Measurements from ENCODE around the gene AGPS. TPM values are rescaled to one million over a fixed set of nuclear protein-coding genes. Genes with fewer than 3 reads are reported as not detected.
"Not testable (repeated sequence)": the region's sequence is repeated elsewhere in the genome, so short reads cannot be mapped to it uniquely, and the experiment has no call there.

AGPS gene
- 67.1 and 71.6 TPM in 2 replicates for total RNA-seq

DNA sequence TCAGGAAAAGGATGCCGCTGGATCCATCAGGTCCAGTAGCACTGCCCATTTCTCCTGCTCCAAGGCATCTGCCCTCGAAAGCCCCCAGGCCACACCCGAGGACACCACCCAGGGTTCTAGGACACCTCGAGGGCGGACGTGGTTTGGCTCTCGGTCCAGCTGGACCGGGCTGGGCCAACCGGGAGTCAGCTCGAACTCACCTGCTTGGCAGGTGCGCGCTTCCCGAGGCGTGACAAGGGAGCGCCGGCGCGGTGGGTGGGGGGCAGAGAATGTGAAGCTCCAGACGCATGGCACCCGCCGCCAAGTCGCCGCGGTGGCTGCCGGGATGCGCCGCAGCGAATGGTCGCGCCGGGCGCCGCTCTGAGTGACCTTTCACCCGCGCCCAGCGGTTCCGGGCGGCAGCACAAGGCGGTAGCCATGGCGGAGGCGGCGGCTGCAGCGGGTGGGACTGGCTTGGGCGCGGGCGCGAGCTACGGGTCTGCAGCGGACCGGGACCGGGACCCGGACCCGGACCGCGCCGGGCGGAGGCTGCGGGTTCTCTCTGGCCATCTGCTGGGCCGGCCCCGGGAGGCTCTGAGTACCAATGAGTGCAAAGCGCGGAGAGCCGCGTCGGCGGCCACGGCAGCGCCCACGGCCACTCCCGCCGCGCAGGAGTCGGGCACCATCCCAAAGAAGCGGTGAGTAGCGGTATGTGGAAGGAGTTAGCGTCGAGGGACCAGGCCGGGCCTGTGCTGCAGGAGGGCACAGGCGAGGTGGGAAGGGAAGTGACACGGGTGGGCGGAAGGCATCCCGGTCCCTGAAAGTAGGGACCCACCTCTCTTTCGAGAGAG, at the start of gene AGPS:
TSS of gene AGPS (plus strand) at position 401 of the 830 bp plus-strand sequence. CDS start at position 418, 17 bp downstream.
- intact Hi-C loops (cut with micrococcal nuclease), result loop anchor here (1.0 to 2.0 kb wide), 6 partner anchors 60 to 226 kb away; partner anchors contain the start of gene HNRNPA3

DNA sequence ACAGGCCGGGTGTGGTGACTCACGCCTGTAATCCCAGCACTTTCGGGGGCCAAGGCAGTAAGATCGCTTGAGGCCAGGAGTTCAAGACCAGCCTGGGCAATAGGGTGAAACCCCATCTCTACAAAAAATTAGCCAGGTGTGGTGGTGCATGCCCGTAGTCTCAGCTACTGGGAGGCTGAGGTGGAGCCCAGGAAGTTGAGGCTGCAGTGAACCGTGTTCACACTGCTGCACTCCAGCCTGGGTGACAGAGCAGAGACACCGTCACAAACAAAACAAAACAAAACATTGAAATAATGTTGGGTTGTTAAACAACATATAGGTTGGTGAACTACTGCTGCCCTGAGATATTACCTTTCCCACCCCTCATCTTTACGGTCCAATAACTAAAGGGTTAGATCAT, 48.8 kb upstream of the AGPS start:
- intact Hi-C loops (cut with micrococcal nuclease), result no loop called here

DNA sequence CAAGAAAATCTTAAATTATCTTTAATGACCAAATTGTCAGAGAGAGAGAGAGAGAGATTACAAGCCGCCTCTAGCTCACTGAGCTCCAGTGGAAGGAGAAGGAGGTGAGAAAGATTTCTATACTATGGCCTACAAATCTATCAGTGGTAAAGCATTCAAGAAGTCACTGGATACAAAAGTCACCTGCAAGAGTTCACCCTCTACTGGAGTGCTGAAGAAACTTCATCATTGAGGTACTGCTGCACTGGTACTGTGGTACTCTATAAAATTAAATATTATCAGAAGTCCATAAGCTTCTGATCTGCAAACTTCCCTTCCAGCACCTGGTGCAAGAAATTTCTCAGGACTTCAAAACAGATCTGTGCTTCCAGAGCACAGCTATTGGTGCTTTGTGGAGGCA, 48.3 kb upstream of the AGPS start:
- intact Hi-C loops (cut with micrococcal nuclease), result no loop called here

DNA sequence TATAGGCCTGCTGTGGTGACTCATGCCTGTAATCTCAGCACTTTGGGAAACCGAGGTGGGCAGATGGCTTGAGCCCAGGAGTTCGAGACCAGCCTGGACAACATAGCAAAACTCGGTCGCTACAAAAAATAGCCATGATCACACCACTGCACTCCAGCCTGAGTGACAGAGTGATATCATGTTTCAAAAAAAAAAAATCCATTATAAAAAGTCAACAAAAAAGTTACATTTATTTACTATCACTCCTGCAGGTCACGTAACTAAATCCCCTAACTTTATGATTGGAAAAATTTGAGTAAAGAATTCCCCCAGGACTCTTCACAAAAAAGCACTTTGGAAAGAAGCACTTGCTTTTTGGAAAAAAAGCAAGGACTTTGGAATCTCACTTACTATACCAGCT, 46.4 kb upstream of the AGPS start:
- intact Hi-C loops (cut with micrococcal nuclease), result no loop called here

DNA sequence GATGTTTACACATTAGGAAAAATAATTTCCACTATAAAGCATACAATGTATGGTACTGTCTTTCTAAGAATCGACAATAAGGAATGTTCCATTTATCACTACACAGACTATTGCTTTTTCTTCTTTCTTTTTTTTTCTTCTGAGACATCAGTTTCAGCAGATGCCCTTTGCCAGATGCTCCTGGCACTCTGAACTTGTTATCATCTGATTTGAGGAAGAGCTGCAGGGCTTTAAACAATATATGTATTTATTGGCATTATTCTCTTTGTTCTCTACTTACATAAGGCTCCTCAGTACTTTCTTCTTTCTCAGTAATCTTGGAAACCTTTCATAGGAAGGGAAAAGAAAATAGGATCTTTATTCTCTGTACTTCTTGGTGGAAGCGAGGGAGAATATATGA, 45.0 kb upstream of the AGPS start:
- intact Hi-C loops (cut with micrococcal nuclease), result no loop called here

DNA sequence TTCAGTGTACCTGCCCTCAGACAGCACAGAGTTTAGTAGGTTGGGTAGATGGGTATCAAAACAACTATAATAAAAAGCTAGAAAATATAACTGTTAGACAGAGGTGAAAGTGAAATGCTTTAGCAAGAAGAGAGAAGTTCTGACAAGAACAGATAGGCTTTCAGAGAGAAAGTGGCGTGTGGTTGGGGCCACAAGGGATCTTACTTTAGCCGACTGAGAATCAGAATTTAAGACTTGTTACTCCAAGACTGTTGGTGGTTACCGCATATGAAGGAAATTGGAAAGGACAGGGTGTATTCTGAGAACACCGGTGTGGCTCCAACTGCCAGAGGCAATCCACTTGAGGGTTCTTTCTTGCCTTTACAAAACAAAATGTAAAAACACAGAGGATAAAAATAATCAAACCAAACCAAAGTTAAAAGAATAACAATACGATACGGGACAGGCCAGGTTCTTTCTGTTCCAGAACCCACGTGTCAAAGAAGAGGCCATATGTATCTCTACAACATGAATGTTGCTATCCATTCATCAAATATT, 44.4 kb upstream of the AGPS start:
- intact Hi-C loops (cut with micrococcal nuclease), result no loop called here

DNA sequence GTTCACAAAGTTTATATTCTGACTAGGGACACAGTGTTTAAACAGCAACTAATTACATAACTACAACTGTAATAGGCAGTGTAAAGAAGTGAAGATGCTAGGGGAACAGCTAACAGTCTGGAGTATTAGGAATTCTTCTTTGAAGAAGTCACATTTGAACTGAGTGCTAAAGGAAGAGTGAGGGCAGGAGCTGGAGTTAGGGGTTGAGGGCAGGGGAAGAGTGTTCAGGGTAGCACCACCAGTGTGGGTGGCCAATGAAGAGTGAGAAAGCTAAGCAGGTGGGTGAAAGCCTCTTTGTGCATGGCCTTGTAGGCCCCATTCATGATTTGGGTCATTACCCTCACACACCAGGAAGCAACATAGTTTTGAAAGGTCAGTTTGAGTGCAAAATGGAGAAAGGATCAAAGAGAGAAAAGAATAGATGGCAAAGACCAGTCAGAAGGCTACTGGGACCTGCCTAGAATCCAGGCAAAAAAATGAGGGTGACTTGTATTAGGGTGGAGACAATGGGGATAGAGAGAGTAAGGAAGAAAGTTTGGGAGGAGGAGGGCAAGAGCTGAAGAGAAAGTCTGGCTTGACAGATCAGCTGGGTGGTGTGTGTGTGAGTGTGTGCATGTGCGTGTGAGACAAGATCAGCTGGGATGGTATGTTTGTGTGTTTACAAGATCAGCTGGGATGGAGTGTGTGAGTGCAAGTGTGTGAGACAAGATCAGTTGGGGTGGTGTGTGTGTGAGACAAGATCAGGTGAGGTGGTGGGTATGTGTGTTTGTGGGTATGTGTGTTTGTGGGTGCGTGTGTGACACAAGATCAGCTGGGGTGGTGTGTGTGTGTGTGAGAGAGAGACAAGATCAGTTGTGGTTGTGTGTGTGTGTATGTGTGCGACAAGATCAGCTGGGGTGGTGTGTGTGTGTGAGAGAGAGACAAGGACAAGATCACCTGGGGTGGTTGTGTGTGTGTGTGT, 43.6 kb upstream of the AGPS start:
- intact Hi-C loops (cut with micrococcal nuclease), result no loop called here

DNA sequence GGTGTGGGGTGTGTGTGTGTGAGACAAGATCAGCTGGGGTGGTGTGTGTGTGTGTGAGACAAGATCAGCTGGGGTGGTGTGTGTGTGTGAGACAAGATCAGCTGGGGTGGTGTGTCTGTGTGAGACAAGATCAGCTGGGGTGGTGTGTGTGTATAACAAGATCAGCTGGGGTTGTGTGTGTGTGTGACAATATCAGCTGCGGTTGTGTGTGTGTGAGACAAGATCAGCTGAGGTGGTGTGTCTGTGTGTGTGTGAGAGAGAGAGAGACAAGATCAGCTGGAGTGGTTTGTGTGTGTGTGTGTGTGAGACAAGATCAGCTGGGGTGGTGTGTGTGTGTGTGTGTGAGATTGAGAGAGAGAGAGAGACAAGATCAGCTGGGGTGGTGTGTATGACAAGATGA, 41.9 kb upstream of the AGPS start:
- intact Hi-C loops (cut with micrococcal nuclease), result not testable (repeated sequence)

DNA sequence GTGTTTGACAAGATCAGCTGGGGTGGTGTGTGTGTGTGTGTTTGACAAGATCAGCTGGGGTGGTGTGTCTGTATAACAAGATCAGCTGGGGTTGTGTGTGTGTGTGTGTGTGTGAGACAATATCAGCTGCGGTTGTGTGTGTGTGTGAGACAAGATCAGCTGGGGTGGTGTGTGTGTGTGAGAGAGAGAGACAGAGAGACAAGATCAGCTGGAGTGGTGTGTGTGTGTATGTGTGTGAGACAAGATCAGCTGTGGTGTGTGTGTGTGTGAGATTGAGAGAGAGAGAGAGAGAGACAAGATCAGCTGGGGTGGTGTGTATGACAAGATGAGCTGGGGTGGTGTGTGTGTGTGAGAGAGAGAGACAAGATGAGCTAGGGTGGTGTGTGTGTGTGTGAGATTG, 41.5 kb upstream of the AGPS start:
- intact Hi-C loops (cut with micrococcal nuclease), result not testable (repeated sequence)

DNA sequence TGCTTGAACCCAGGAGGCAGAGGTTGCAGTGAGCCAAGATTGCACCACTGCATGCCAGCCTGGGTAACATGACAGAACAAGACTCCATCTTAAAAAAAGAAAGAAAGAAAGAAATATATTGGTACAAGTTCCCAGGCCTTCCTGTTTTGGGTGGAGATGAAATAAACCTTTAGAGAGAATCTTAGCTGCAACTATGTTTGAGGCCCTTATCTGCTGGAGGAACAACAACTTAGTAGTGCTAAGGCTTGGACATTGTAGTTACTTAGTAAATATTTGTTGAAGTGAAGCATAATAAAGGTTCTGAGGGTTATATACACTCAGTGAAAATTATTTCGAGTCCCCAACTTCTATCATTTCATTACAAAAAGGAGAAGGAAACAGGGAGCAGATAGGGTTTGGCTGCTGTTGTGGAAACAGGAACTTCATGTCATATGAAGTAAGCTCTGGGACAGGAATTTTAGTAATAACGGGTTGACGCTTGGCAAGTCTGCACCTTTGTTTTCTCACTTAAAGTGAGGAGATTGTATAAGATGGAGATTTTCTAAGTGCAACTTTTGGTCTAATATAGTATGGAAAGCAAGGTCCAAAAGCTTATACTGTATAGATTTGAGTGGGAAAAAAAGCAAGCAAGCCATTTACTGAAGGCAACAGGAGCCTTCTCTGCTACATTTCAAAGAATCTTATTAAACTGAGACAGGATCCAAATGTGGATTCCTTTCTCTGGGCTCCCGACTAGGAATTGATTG, 40.0 kb upstream of the AGPS start:
- intact Hi-C loops (cut with micrococcal nuclease), result no loop called here

DNA sequence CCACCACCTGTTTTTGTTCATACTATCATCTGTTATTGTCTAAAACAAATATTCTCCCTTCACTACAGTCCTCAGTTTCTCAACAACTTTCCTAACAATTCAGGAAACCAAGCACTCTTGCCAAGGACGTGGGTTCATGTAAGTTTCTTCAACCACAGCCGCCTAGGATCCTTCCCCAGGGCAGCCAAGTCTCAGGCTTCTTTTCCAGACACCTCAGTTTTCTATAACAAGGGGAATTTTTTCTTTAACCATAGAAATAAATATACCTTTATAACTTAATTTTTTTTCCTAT, 39.4 kb upstream of the AGPS start:
- intact Hi-C loops (cut with micrococcal nuclease), result no loop called here

DNA sequence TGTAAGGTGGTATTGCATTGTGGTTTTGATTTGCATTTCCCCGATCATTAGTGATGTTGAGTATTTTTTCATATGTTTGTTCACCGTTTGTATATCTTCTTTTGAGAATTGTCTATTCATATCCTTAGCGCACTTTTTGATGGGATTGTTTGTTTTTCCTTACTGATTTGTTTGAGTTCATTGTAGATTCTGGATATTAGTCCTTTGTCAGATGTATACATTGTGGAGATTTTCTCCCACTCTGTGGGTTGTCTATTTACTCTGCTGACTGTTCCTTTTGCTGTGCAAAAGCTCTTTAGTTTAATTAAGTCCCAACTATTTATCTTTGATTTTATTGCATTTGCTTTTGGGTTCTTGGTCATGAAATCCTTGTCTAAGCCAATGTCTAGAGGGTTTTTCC, 38.0 kb upstream of the AGPS start:
- intact Hi-C loops (cut with micrococcal nuclease), result not testable (repeated sequence)

DNA sequence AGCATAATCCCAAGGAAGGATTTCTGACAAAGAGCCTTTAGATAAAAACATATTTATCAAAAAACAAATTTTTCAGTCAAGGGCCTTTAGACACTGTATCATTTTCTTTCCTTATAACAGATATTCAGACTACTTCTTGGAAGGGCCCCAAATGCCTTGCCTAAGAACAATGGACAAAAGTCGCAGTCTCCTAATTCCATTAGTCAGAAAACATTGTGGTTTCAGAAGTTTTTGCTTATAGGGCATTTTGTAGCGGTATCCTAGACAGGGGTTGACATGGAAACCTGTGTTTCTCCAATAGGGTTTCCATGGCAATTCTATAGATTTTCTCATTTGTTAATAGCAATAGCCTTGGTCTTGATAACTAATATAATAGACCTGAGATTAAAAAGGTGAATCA, 36.7 kb upstream of the AGPS start:
- intact Hi-C loops (cut with micrococcal nuclease), result no loop called here

DNA sequence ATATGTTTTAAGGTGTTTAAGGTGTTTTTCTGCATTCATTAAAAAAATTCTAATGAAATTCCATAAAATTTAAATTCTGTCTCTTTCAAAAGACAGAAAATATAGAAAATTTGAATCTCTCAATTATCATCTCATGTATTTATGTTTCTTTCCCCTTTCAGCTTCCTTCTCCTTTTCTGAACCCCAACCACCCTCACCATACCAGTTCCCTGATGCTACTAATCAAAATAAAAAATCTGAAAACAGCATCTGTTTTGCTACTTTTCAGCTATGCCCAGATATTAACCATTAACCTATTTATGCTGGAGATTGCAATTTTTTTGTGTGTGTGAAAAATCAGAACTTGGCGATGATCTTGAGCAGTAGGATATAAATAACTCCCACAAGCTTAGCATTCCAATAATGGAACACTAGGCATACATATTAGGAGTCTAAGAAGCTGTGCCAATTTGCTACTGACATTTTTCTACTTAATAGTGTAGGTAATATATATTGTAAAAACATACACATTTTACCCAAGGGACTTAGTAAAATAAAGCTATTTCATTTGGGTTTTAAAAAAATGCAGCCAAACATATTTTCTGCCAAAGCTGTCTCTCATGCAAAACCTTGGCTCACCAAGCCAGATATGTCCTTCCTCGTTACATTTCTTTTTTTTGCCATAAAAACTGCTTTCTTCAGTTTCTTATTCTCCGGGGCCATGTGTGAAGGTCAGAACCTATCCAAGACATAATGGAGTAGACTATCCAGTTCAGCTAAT, 32.6 kb upstream of the AGPS start:
- intact Hi-C loops (cut with micrococcal nuclease), result no loop called here

DNA sequence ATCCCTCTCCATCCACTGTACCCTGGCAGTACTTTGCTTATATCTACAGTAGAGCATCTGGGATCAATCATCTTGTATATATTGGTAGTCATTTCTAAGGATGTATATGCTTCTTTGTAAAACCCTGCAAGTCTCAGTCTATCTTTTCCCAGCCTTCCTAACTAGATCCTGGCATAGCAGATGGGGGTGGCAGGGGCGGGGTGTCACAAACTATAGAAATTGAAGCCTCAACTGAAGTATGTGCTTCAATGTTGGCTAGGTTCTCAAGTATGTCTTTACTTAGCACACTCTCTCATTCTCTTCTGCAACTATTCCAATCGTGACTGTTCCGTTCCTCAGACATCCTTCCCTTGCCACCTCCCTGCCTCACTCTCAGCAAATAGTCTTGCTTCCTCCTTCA, 30.1 kb upstream of the AGPS start:
- intact Hi-C loops (cut with micrococcal nuclease), result no loop called here

DNA sequence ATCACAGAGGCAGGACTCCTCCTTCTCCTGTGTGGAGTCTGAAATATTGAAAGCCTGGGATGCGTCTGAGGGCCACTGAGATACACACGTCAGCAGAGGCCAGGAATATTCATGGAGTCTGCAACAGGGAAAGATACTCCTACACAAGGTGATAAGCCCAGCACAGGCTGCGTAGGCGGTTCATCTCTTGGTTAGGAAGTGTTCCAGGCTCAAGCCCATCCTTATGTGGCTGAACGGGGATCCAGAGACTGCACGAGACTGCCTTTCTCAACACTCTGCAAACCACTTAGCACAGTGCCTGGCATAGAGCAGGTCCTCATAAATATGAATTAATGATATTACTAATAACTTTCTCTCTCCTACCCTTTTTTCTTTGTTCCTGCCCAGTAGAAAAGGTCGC, 29.2 kb upstream of the AGPS start:
- intact Hi-C loops (cut with micrococcal nuclease), result no loop called here

DNA sequence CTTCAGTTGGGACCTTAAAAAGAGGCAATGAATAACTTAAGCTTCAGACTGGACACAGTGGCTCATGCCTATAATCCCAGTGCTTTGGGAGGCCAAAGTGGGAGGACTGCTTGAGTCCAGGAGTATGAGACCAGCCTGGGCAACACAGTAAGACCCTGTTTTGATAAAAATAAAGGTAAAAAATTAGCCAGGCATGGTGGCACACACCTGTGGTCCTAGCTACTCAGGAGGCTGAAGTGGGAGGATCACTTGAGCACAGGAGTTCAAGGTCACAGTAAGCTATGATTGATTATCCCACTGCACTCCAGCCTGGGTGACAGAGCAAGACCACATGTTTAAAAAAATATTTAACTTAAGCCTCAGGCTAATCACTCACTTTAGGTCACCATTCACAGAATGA, 26.8 kb upstream of the AGPS start:
- intact Hi-C loops (cut with micrococcal nuclease), result not testable (repeated sequence)

DNA sequence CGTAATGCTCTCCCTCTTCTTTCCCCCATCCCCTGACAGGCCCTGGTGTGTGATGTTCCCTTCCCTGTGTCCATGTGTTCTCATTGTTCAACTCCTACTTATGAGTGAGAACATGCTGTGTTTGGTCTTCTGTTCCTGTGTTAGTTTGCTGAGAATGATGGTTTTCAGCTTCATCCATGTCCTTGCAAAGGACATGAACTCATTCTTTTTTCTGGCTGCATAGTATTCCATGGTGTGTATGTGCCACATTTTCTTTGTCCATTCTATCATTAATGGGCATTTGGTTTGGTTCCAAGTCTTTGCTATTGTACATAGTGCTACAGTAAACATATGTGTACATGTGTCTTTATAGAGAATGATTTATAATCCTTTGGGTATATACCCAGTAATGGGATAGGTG, 24.6 kb upstream of the AGPS start:
- intact Hi-C loops (cut with micrococcal nuclease), result not testable (repeated sequence)

DNA sequence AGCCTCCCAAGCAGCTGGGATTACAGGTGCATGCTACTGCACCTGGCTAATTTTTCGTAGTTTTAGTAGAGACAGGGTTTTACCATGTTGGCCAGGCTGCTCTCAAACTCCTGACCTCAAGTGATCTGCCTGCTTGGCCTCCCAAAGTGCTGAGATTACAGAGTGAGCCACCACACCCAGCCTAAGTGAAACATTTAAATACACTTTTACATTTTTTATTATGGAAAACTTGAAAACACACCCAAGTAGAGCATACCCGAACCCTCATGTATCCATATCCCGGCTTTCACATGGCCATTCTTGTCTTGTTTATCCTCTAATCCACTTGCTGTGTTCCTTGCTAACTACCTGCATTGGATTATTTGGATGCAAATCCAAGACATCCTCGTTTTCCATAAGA, 13.2 kb upstream of the AGPS start:
- intact Hi-C loops (cut with micrococcal nuclease), result no loop called here

DNA sequence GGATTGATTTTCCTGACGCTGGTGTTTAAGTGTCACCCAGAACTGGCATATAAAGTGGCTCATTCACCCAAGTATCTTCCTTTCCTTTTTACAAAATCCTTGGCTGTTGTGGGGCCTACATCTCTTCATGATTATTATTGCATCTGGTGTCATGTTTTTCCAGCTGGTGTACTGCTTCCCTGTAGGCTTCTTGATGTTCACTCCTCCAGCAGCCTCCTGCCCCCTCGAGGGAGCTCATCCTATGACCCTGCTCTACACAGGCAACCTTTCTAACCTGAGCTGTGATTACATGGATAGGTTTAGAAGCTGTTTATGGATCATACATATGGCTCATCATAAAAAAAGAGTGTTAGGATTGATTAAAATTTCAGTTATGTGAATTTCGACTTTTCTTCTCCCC, 12.4 kb upstream of the AGPS start:
- intact Hi-C loops (cut with micrococcal nuclease), result no loop called here

DNA sequence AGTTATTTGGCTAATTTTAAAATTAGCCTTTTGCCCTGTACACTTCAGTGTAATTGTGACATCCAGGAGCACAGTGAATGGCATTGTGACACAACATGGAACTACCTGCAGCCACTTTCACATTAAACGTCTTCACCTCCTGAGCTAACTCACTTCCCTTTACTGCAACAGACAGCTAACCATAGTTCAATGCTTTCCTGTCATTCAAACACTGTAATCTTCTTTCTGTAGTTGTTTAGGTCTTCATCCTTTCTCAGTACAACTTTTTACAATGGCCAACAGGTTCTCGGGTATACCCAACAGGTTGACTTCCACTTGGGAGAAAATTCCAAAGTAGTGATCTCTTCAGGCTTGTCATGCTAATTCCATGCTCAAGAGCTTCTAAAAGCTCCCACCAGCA, 8.6 kb upstream of the AGPS start:
- intact Hi-C loops (cut with micrococcal nuclease), result no loop called here

Measured in T-helper 2 cell treated with Interferon-gamma antibody and Interleukin-4, amounts not matched to agents 100 ng/mL and 5 ng/mL, for 36 hours (primary cell).